AG10803 (cell line): ENCODE data around the gene IFITM2.

Source experiments
- DNase-seq: peaks from one replicate; pipeline ENCODE4 v3.0.0; 2010; ENCODE audit warnings: low read depth
- H3K4me3 ChIP-seq: 2 replicates; pipeline ENCODE4 v1.5.1; 2011; ENCODE audit warnings: mild to moderate bottlenecking, low read length, control low read depth
- TF ChIP-seq, protein P1 (sequence below): conservative IDR thresholded peaks from 2 replicates; pipeline ENCODE4 v1.5.1; 2011; ENCODE audit warnings: mild to moderate bottlenecking, low read length, control low read depth, inconsistent platforms

The IFITM2 gene

GRCh38 chr11:336659-337198 is 29.1 kb downstream of the IFITM2 start:
- H3K4me3 ChIP-seq = no peak overlapping the region
- TF ChIP-seq, protein P1, sequence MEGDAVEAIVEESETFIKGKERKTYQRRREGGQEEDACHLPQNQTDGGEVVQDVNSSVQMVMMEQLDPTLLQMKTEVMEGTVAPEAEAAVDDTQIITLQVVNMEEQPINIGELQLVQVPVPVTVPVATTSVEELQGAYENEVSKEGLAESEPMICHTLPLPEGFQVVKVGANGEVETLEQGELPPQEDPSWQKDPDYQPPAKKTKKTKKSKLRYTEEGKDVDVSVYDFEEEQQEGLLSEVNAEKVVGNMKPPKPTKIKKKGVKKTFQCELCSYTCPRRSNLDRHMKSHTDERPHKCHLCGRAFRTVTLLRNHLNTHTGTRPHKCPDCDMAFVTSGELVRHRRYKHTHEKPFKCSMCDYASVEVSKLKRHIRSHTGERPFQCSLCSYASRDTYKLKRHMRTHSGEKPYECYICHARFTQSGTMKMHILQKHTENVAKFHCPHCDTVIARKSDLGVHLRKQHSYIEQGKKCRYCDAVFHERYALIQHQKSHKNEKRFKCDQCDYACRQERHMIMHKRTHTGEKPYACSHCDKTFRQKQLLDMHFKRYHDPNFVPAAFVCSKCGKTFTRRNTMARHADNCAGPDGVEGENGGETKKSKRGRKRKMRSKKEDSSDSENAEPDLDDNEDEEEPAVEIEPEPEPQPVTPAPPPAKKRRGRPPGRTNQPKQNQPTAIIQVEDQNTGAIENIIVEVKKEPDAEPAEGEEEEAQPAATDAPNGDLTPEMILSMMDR = no peak
- no peak for DNase-seq

GRCh38 chr11:337711-338110 is 30.1 kb downstream of the IFITM2 start:
- no peak for DNase-seq
- TF ChIP-seq, protein P1 = no peak
- no peak overlapping the region for H3K4me3 ChIP-seq

- TF ChIP-seq, protein P1 = no peak
- no peak for DNase-seq
These were observed 32.3 kb downstream of the IFITM2 start for GRCh38 chr11:339963-340362.

GRCh38 chr11:340539-341512 is 33.2 kb downstream of the IFITM2 start:
- DNase-seq = no peak
- TF ChIP-seq, protein P1 = no peak
- H3K4me3 ChIP-seq = no peak overlapping the region

More at GRCh38 chr11:339963-340362, 32.3 kb downstream of the IFITM2 start:
- H3K4me3 ChIP-seq = no peak overlapping the region

- TF ChIP-seq, protein P1 = no peak
- H3K4me3 ChIP-seq = no peak overlapping the region
- DNase-seq = no peak
These were observed 34.7 kb downstream of the IFITM2 start for GRCh38 chr11:342328-342727.

DNA sequence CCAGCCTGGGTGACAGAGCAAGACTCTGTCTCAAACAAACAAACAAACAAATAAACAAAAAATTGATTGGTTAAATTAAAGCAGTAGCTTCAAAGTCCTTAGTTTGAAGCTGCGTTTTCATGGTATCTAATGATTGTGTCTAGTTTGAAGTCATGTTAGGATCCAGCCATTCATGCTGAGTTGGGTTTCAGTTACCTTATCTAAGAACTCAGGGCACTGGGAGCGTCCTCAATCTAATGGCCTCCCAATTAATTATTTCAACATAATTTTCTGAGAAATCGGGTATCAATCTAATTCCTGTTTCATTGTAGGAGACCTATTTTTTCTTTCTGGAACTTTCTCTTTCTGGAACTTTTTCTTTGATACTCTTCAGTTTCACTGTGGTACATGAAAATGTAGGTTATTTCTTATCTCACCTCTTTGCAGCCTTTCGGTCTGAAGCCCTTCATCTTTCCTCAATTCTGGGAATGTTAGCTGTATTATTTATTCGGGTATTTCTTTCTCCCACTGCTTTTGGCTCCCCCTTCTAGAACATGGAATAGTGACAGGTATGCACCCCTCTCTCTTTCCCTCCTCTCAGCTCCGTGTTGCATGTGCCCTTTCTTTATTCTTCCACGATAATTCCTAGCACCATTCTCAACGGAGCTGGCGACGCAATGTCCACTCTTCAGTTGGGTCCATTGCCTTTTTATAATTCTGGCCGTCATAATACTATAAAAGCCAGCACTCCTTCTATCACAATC is 37.4 kb downstream of the IFITM2 start:
- no peak overlapping the region for H3K4me3 ChIP-seq
- DNase-seq = no peak
- TF ChIP-seq, protein P1 = no peak
